Measurements from ENCODE around the gene RBBP9.
"Not testable (repeated sequence)": the region's sequence is repeated elsewhere in the genome, so short reads cannot be mapped to it uniquely, and the experiment has no call there.

Gene RBBP9

GRCh38 chr20:18515973-18516372, 18.9 kb upstream of the RBBP9 start:
- no peak for DNase-seq
- H3K4me1 Mint-ChIP-seq: peaks cover 14% of the 10 kb centered on the region
- H3K27ac Mint-ChIP-seq: no peak overlapping the region
- no peaks in the 10 kb centered on the region for H3K27me3 Mint-ChIP-seq
- no peak overlapping the region for H3K4me3 Mint-ChIP-seq
- no peak for ATAC-seq
- no peaks in the 10 kb centered on the region for H3K9me3 Mint-ChIP-seq

DNA sequence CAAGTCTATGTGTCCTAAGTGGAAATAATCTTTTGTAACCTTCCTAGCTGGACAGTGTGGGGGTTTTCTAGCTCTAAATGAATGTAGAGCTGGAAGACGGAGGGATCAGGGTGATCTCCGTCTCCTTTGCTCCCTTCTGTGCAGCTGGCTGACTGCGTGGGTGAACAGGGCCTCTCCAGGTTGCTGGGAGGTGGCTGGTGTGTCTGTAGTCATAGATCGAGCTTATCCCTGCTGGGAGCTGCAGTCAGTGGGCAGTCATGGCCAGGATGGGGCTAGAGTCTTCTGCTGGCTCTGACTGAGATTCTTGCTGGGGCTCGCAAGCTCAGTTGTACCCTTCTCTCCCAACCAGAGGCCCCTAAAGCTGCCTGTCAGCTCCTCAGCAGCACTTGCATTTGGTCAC, 17.1 kb upstream of the RBBP9 start:
- Mint-ChIP-seq H3K4me1 (peaks cover 33% of the 10 kb centered on the region), H3K4me3 (no peak overlapping the region), H3K27ac (no peak overlapping the region)

DNA sequence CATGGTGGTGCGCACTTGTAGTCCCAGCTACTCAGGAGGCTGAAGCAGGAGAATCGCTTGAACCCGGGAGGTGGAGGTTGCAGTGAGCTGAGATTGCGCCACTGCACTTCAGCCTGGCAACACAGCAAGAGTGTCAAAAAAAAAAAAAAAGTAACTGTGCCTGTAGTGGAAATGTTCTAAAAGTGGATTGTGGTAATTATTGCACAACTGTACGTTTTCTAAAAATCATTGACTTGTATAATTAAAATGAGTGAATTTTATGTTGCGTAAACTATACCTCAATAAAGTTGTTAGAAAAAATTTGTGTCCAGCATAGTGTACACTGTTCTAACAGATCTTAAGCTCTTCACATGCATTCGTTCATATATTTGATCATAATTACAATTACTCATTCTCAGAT, 16.2 kb upstream of the RBBP9 start:
- no peak overlapping the region for H3K27ac Mint-ChIP-seq
- no peak overlapping the region for H3K4me3 Mint-ChIP-seq
- H3K4me1 Mint-ChIP-seq: peaks cover 41% of the 10 kb centered on the region
- ATAC-seq (no peak), DNase-seq (no peak)
- H3K9me3 Mint-ChIP-seq: no peaks in the 10 kb centered on the region
- H3K27me3 Mint-ChIP-seq: no peaks in the 10 kb centered on the region

More for the DNA sequence above, 17.1 kb upstream of the RBBP9 start:
- no peaks in the 10 kb centered on the region for H3K27me3 Mint-ChIP-seq
- DNase-seq: no peak
- H3K9me3 Mint-ChIP-seq: no peaks in the 10 kb centered on the region
- no peak for ATAC-seq

DNA sequence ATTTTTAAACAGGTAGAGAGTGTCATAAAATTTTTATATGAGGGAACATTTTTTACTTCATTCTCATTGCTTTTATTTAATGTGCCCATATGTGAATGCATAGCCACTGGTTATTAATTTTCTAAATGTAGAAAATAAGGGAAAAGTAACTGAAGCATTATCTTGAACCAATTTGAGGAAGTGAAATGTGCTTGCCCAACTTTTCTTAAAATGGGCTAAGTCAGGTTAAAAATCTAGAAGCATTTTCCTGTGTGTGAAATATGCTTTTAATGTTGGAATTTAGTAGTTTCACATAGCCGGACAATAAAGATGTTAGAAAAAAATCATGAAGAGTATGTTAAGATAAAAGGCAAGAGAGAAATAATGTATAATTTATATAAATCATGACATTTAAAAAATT, 14.5 kb upstream of the RBBP9 start:
- Mint-ChIP-seq H3K27me3 (no peaks in the 10 kb centered on the region), H3K4me3 (no peak overlapping the region), H3K4me1 (peaks cover 47% of the 10 kb centered on the region), H3K27ac (peak overlapping the region in 1 of 2 donors; percentile 46), H3K9me3 (no peaks in the 10 kb centered on the region)
- ATAC-seq (no peak), DNase-seq (no peak)

DNA sequence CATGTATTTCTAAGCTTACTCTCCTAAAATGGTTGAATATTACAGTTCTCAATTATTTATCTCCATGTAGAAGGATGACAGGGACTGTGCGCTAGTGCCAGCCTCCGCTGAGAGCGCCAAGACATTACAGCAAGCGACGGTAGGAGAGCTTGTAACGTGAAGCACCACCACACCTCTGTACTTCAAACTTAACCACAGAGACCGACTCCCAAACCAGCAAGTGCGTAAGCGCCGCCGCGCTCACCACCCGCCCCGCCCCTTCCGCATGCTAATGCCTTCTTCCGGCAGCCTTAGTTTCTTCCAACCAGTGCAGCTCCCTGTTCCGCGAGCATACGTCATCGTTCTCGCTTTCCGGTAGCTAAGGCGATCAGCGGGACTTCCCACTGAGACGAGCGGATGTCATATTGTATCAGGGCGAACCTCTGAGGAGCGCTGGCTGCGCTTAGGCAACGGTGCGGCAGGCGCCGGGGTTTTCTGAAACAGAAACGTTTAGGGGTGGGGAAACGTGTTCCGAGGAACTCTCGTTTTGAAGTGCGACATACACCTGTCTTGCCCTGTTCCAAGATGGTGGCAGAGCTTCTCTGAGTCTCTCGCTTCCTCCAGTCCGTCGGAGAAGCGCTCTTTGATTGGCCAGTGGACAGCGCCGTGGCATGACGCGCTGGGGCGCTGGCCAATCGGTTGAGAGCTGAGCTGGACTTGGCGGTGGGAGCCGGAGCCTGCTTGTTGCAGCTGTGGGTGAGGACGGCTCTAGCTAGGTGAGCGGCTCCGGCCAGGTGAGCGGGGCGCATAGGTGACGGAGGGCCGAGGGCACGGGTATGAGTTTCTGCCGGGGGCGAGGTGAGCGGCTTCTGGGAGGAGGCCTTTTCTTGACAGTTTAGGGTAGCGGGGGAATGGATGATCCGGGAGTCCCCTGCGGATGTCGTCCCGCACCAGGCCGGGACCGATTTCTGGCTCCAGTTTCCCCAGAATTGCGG, 10.5 kb upstream of the RBBP9 start, which contains the start of gene SEC23B:
TSS of gene SEC23B (plus strand) at position 723 of the 974 bp plus-strand sequence. CDS start 2,896 bp downstream, outside the sequence.
- ATAC-seq (peak; percentile 93), DNase-seq (peak; percentile 96 to 98)
- Mint-ChIP-seq H3K9me3 (no peaks in the 10 kb centered on the region), H3K27me3 (no peaks in the 10 kb centered on the region), H3K4me1 (peaks cover 47% of the 10 kb centered on the region), H3K27ac (peak within 1 kb of the TSS; percentile 94 to 99), H3K4me3 (peak within 1 kb of the TSS; percentile 98 to 99)

- Mint-ChIP-seq H3K27me3 (peaks cover 5% of the 10 kb centered on the region), H3K4me1 (peaks cover 47% of the 10 kb centered on the region), H3K27ac (peak overlapping the region; percentile 94 to 99), H3K9me3 (no peaks in the 10 kb centered on the region), H3K4me3 (peak overlapping the region; percentile 98 to 99)
- no peak for ATAC-seq
- peak; percentile 16 to 47 for DNase-seq
These were observed 9.7 kb upstream of the RBBP9 start for GRCh38 chr20:18506744-18507143.

GRCh38 chr20:18504479-18505060, 7.5 kb upstream of the RBBP9 start:
- Mint-ChIP-seq H3K27ac (no peak overlapping the region), H3K4me1 (peaks cover 31% of the 10 kb centered on the region), H3K9me3 (no peaks in the 10 kb centered on the region), H3K27me3 (peaks cover 8% of the 10 kb centered on the region), H3K4me3 (no peak overlapping the region)
- DNase-seq (no peak), ATAC-seq (no peak)

GRCh38 chr20:18501672-18502071, 4.6 kb upstream of the RBBP9 start:
- peaks cover 13% of the 10 kb centered on the region for H3K4me1 Mint-ChIP-seq
- not testable (repeated sequence) for H3K9me3 Mint-ChIP-seq, DNase-seq, H3K27ac Mint-ChIP-seq, H3K27me3 Mint-ChIP-seq, ATAC-seq, H3K4me3 Mint-ChIP-seq

- no peak for ATAC-seq
- Mint-ChIP-seq H3K9me3 (no peaks in the 10 kb centered on the region), H3K4me3 (peak overlapping the region; percentile 98 to 99), H3K27ac (no peak overlapping the region), H3K4me1 (peaks cover 20% of the 10 kb centered on the region), H3K27me3 (peaks cover 8% of the 10 kb centered on the region)
- no peak for DNase-seq
These were observed 578 bp upstream of the RBBP9 start for GRCh38 chr20:18497603-18498002.

GRCh38 chr20:18496042-18496441, 983 bp downstream of the RBBP9 start:
- Mint-ChIP-seq H3K9me3 (no peaks in the 10 kb centered on the region), H3K27me3 (no peaks in the 10 kb centered on the region), H3K4me1 (peaks cover 20% of the 10 kb centered on the region), H3K27ac (peak overlapping the region in 1 of 2 donors; percentile 90), H3K4me3 (peak overlapping the region; percentile 98 to 99)
- no peak for ATAC-seq
- DNase-seq: no peak

- no peak for ATAC-seq
- Mint-ChIP-seq H3K4me1 (peaks cover 3% of the 10 kb centered on the region), H3K27ac (no peak overlapping the region), H3K9me3 (no peaks in the 10 kb centered on the region), H3K27me3 (no peaks in the 10 kb centered on the region), H3K4me3 (no peak overlapping the region)
- no peak for DNase-seq
These were observed 8.7 kb downstream of the RBBP9 start for GRCh38 chr20:18488301-18488700.

DNA sequence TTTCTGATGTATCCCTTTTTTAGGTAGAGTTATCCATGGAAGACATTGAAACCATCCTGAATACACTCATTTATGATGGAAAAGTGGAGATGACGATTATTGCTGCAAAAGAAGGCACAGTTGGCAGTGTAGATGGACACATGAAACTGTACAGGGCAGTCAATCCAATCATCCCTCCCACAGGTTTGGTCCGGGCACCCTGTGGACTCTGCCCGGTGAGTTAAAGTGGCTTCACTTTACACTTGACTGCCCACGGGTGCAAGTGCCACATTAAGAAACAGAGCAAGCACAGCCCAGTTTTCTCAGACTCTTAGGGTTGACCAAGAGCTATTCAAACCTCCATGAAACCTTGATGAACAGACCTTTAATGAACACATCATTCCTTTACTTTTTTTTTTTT, 15.4 kb downstream of the RBBP9 start:
- ATAC-seq (no peak), DNase-seq (no peak)
- Mint-ChIP-seq H3K4me1 (no peaks in the 10 kb centered on the region), H3K27me3 (no peaks in the 10 kb centered on the region), H3K4me3 (no peak overlapping the region), H3K9me3 (no peaks in the 10 kb centered on the region), H3K27ac (peak overlapping the region in 1 of 2 donors; percentile 82)

- Mint-ChIP-seq H3K4me1 (no peaks in the 10 kb centered on the region), H3K4me3 (no peak overlapping the region), H3K9me3 (no peaks in the 10 kb centered on the region), H3K27ac (no peak overlapping the region), H3K27me3 (no peaks in the 10 kb centered on the region)
- no peak for ATAC-seq
- DNase-seq: no peak
These were observed 19.2 kb downstream of the RBBP9 start for GRCh38 chr20:18477821-18478220.

DNA sequence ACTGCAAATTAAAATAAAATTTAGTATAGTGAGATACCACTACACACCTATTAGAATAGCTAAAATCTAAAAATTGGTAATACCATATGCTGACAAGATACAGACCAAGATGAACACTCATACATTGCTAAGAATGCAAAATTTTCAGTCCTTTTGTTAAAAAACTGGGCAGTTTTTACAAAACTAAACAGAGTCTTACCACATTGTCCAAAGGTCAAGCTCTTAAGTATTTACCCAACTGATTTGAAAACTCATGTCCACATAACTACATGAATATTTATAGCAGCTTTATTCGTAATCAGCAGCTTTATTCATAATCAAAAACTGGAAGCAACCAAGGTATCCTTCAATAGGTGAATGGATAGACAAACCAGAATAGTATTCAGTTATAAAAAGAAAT, 19.8 kb downstream of the RBBP9 start:
- ATAC-seq (no peak), DNase-seq (no peak)
- Mint-ChIP-seq H3K27me3 (no peaks in the 10 kb centered on the region), H3K9me3 (no peaks in the 10 kb centered on the region), H3K4me3 (no peak overlapping the region), H3K27ac (peak overlapping the region in 1 of 2 donors; percentile 31), H3K4me1 (no peaks in the 10 kb centered on the region)

- peak; percentile 90 to 92 for DNase-seq
- Mint-ChIP-seq H3K4me3 (peak within 1 kb of the TSS; percentile 92 to 98), H3K27ac (peak within 1 kb of the TSS; percentile 97 to 99), H3K9me3 (no peaks in the 10 kb centered on the region), H3K27me3 (no peaks in the 10 kb centered on the region), H3K4me1 (peaks cover 35% of the 10 kb centered on the region)
- ATAC-seq: peak; percentile 99
These were observed 29.9 kb downstream of the RBBP9 start, which contains the start of the genes DZANK1 and POLR3F for GRCh38 chr20:18466894-18467730. DZANK1 (minus strand) TSS chr20:18467030; CDS start chr20:18465358, 1,672 bp downstream. POLR3F (plus strand) TSS chr20:18467390; CDS start chr20:18467507, 117 bp downstream.
